HG02852 (cell line): Measurements from ENCODE around the gene SLC25A42.

Experiments used
- ATAC-seq: cut with Tn5 transposase; IDR thresholded peaks from one replicate; pipeline ENCODE4 v1.9.1; 2021; ENCODE audit warnings: mild to moderate bottlenecking, moderate library complexity; ENCODE audit not compliant: unreplicated experiment

SLC25A42 gene

GRCh38 chr19:19157808-19158207 lies 94.0 kb downstream of the SLC25A42 start:
- no peak for ATAC-seq

GRCh38 chr19:19159534-19159933 lies 95.7 kb downstream of the SLC25A42 start:
- no peak for ATAC-seq

GRCh38 chr19:19160461-19161035 lies 96.8 kb downstream of the SLC25A42 start:
- no peak for ATAC-seq

GRCh38 chr19:19162495-19162894 lies 98.7 kb downstream of the SLC25A42 start:
- ATAC-seq: no peak
